Measurements from ENCODE around the gene PACC1.

Gene PACC1

GRCh38 chr1:212414328-212415106 is at the start of gene PACC1:
Gene PACC1 (minus strand): TSS chr1:212414886. CDS start chr1:212414757, 129 bp downstream.
- DNase-seq = peak; percentile 94

- no peak for DNase-seq
Observed at GRCh38 chr1:212463565-212464285, 49.0 kb upstream of the PACC1 start.

- no peak for DNase-seq
Observed at GRCh38 chr1:212461916-212462660, 47.4 kb upstream of the PACC1 start.

GRCh38 chr1:212460376-212460775 is 45.7 kb upstream of the PACC1 start:
- no peak for DNase-seq

- no peak for DNase-seq
Observed at GRCh38 chr1:212459656-212460055, 45.0 kb upstream of the PACC1 start.

- no peak for DNase-seq
Observed at GRCh38 chr1:212458817-212459216, 44.1 kb upstream of the PACC1 start.

- peak; percentile 45 for DNase-seq
Observed at GRCh38 chr1:212457740-212458338, 43.2 kb upstream of the PACC1 start.

- DNase-seq = peak; percentile 70
Observed at GRCh38 chr1:212455803-212456528, 41.3 kb upstream of the PACC1 start.

- DNase-seq = no peak
Observed at GRCh38 chr1:212455401-212455800, 40.7 kb upstream of the PACC1 start.

- no peak for DNase-seq
Observed at GRCh38 chr1:212454741-212455140, 40.1 kb upstream of the PACC1 start.

- no peak for DNase-seq
Observed at GRCh38 chr1:212453156-212453857, 38.6 kb upstream of the PACC1 start.

GRCh38 chr1:212452323-212453155 is 37.9 kb upstream of the PACC1 start:
- DNase-seq = no peak

- peak; percentile 30 for DNase-seq
Observed at GRCh38 chr1:212451416-212452322, 37.0 kb upstream of the PACC1 start.

GRCh38 chr1:212450331-212450881 is 35.7 kb upstream of the PACC1 start:
- peak; percentile 57 for DNase-seq

GRCh38 chr1:212447478-212447877 is 32.8 kb upstream of the PACC1 start:
- no peak for DNase-seq

- no peak for DNase-seq
Observed at GRCh38 chr1:212446333-212446732, 31.6 kb upstream of the PACC1 start.

GRCh38 chr1:212442408-212442807 is 27.7 kb upstream of the PACC1 start:
- no peak for DNase-seq

GRCh38 chr1:212440419-212440818 is 25.7 kb upstream of the PACC1 start:
- DNase-seq = no peak

- no peak for DNase-seq
Observed at GRCh38 chr1:212438831-212439237, 24.1 kb upstream of the PACC1 start.

All from NCI-H146 (cell line).